Fibroblast of lung (primary cell): ENCODE measurements around the gene FRA10AC1.

Source experiments
- EZH2 ChIP-seq: IDR thresholded peaks from 2 replicates; pipeline ENCODE4 v1.5.1; 2012; ENCODE audit warnings: low read length, control low read depth, mild to moderate bottlenecking; ENCODE audit errors: missing control alignments
- TF ChIP-seq, protein P1 (sequence below), 2 donors: IDR thresholded peaks in 1 of 2; conservative IDR thresholded peaks in 1 of 2; 1 replicate in 1 of 2; 2 replicates in 1 of 2; pipeline ENCODE4 v1.5.1; 2011 to 2012; ENCODE audit warnings: low read length in 2 of 2, control low read depth in 1 of 2, inconsistent platforms in 1 of 2, low read depth in 1 of 2, mild to moderate bottlenecking in 1 of 2

DNA sequence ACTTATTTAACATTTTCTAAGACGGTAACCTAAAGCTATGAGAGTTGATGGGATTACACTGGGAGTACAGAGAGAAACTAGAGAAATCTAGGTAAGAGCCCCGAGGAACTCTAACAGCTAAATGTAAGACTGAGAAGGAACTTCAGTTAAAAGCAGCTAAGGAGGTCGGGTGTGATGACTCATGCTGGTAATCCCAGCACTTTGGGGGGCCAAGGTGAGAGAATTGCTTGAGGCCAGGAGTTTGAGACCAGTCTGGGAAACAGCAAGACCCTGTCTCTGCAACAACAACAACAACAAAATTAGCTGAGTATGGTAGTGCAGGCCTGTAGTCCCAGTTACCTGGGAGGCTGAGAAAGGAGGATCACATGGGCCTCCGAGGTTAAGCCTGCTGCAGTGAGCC lies 24.0 kb downstream of the FRA10AC1 start:
- TF ChIP-seq, protein P1, sequence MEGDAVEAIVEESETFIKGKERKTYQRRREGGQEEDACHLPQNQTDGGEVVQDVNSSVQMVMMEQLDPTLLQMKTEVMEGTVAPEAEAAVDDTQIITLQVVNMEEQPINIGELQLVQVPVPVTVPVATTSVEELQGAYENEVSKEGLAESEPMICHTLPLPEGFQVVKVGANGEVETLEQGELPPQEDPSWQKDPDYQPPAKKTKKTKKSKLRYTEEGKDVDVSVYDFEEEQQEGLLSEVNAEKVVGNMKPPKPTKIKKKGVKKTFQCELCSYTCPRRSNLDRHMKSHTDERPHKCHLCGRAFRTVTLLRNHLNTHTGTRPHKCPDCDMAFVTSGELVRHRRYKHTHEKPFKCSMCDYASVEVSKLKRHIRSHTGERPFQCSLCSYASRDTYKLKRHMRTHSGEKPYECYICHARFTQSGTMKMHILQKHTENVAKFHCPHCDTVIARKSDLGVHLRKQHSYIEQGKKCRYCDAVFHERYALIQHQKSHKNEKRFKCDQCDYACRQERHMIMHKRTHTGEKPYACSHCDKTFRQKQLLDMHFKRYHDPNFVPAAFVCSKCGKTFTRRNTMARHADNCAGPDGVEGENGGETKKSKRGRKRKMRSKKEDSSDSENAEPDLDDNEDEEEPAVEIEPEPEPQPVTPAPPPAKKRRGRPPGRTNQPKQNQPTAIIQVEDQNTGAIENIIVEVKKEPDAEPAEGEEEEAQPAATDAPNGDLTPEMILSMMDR (conservative IDR thresholded peaks at IDR 0.05 in 1 of 2, IDR thresholded peaks at IDR 0.05 in 1 of 2; ENCODE audit: low read depth in 1 of 2, low read length in 2 of 2): no peak
- no peak for TF ChIP-seq EZH2
